Lung (tissue), 12 donors: ENCODE data around the gene LCLAT1. TPM values are rescaled to one million over a fixed set of nuclear protein-coding genes. Genes with fewer than 3 reads are reported as not detected.

Source experiments
- ATAC-seq: fragments of 200-7000 bp; cut with Tn5 transposase; one replicate; pipeline ENCODE4 v1.9.1; 2020; ENCODE audit warnings: moderate number of reproducible peaks; ENCODE audit not compliant: insufficient read depth, low FRiP score
- DNase-seq, 3 donors: peaks; one replicate each; pipeline ENCODE4 v3.0.0-alpha.2; 2013 to 2017
- H3K27ac ChIP-seq, 2 donors: one replicate each; pipeline ENCODE4 v1.5.1; 2013; ENCODE audit warnings: mild to moderate bottlenecking in 2 of 2, moderate library complexity in 2 of 2, control low read depth in 1 of 2, inconsistent platforms in 1 of 2, low read depth in 1 of 2, low read length in 1 of 2
- H3K27me3 ChIP-seq, 3 donors: one replicate each; pipeline ENCODE4 v1.5.1; 2013; ENCODE audit warnings: low read length in 2 of 3; ENCODE audit not compliant: control insufficient read depth in 3 of 3, insufficient read depth in 3 of 3
- H3K36me3 ChIP-seq, 4 donors: one replicate each; pipeline ENCODE4 v1.5.1; 2013; ENCODE audit warnings: low read length in 4 of 4, mild to moderate bottlenecking in 1 of 4, moderate library complexity in 1 of 4; ENCODE audit not compliant: control insufficient read depth in 4 of 4, insufficient read depth in 4 of 4
- H3K4me1 ChIP-seq, 5 donors: one replicate each; pipeline ENCODE4 v1.5.1; 2013; ENCODE audit warnings: low read length in 5 of 5, mild to moderate bottlenecking in 2 of 5, moderate library complexity in 1 of 5; ENCODE audit not compliant: control insufficient read depth in 5 of 5, insufficient read depth in 5 of 5
- H3K4me3 ChIP-seq: one replicate; pipeline ENCODE4 v1.5.1; 2013; ENCODE audit warnings: mild to moderate bottlenecking, control low read depth, moderate library complexity
- H3K9ac ChIP-seq, 2 donors: one replicate each; pipeline ENCODE4 v1.5.1; 2013; ENCODE audit warnings: low read length in 2 of 2, control low read depth in 1 of 2; ENCODE audit not compliant: insufficient read depth in 1 of 2
- H3K9me3 ChIP-seq, 4 donors: one replicate each; pipeline ENCODE4 v1.5.1; 2013; ENCODE audit warnings: low read length in 3 of 4, mild to moderate bottlenecking in 1 of 4, moderate library complexity in 1 of 4; ENCODE audit not compliant: control insufficient read depth in 4 of 4, insufficient read depth in 3 of 4
- WGBS, 2 donors: extraction: QIAGEN DNeasy Blood & Tissue Kit; methylation state at CpG; one replicate each; pipeline ENCODE4 v1.1.7; 2013; 5-methylcytosine and 5-hydroxymethylcytosine counted together
- polyA plus RNA-seq, 2 donors: library from polyadenylated mRNA; stranded (reverse); fragments of 200-250 nt; gene quantifications; one replicate each; pipeline ENCODE4 v1.2.1, GENCODE V29; 2013
- total RNA-seq, 2 donors: library from RNA; depleted of rRNA in 1 of 2; stranded (reverse); fragments of >200 nt in 1 of 2; gene quantifications; one replicate each; pipeline ENCODE4 v1.2.1, GENCODE V29; 2014 to 2021
- TF ChIP-seq, protein P1 (sequence below): IDR thresholded peaks from 2 replicates; pipeline ENCODE4 v1.5.1; 2012; ENCODE audit warnings: mild to moderate bottlenecking; ENCODE audit errors: control extremely low read depth, extremely low read depth
- donor health status: control.
- donor health status: control.
- donor health status: Bipolar disorder and iron deficiency.
- donor health status: healthy.
- donor health status: DM: yes; HTN: yes; CAD: no.

LCLAT1 gene
- total and polyA plus RNA-seq, 4 donors: 2.4 to 24.2 (median 10.8) TPM

DNA sequence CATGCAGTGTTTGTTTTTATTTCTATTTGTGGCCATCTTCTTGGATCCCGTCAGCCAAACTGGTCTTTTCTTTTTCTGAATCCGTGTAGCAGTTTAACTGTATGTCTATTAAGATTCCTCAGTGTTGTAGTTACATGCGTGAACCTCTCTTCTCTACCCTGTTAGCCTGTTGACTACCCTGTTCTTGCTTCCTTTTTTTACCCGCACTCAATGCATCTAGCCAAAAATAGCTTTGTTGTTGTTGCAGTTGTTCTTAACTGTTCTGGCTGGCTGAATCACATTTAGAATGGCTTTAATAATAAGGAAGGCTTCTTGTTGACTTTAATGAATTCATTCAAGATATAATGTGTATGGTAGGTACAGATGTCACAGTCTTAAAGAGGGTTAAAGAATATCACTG lies 137.1 kb downstream of the LCLAT1 start:
- Histone ChIP-seq H3K36me3 (no peaks in the 10 kb centered on the region), H3K9me3 (no peaks in the 10 kb centered on the region), H3K4me1 (peaks cover 0 to 22% (median 0%) of the 10 kb centered on the region in 5 donors), H3K9ac (no peak overlapping the region), H3K4me3 (no peak overlapping the region), H3K27me3 (no peaks in the 10 kb centered on the region), H3K27ac (peak overlapping the region in 1 of 2 donors; percentile 85)
- DNase-seq (no peak), ATAC-seq (no peak)
- TF ChIP-seq, protein P1, sequence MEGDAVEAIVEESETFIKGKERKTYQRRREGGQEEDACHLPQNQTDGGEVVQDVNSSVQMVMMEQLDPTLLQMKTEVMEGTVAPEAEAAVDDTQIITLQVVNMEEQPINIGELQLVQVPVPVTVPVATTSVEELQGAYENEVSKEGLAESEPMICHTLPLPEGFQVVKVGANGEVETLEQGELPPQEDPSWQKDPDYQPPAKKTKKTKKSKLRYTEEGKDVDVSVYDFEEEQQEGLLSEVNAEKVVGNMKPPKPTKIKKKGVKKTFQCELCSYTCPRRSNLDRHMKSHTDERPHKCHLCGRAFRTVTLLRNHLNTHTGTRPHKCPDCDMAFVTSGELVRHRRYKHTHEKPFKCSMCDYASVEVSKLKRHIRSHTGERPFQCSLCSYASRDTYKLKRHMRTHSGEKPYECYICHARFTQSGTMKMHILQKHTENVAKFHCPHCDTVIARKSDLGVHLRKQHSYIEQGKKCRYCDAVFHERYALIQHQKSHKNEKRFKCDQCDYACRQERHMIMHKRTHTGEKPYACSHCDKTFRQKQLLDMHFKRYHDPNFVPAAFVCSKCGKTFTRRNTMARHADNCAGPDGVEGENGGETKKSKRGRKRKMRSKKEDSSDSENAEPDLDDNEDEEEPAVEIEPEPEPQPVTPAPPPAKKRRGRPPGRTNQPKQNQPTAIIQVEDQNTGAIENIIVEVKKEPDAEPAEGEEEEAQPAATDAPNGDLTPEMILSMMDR: no peak
- WGBS, 2 donors: 47 to 70% methylated on average over 4 of the region's 4 CpGs

DNA sequence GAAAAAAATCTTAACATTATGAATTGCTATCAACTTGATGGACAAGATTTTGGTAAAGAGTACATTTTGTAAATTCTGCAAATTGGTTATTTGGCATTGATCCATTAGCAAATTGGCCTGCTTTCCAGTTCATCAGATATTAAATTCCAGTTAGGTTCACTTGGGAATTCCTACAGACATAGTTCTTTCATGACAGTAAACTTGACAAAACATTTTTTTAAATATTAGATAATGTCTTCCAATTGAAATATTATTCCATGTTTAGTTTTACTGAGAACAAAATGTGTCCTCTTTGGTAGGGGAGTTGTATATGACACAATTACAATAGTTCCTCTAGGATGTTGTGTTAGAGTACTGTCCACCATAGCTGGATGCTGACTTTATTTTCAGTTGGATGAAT lies 141.9 kb downstream of the LCLAT1 start:
- TF ChIP-seq, protein P1: no peak
- Histone ChIP-seq H3K4me3 (no peak overlapping the region), H3K27ac (no peak overlapping the region), H3K9ac (no peak overlapping the region), H3K4me1 (peaks cover 0 to 31% (median 13%) of the 10 kb centered on the region in 5 donors), H3K9me3 (no peaks in the 10 kb centered on the region), H3K36me3 (peaks cover 0 to 3% (median 0%) of the 10 kb centered on the region in 4 donors), H3K27me3 (no peaks in the 10 kb centered on the region)
- DNase-seq (no peak), ATAC-seq (no peak)

DNA sequence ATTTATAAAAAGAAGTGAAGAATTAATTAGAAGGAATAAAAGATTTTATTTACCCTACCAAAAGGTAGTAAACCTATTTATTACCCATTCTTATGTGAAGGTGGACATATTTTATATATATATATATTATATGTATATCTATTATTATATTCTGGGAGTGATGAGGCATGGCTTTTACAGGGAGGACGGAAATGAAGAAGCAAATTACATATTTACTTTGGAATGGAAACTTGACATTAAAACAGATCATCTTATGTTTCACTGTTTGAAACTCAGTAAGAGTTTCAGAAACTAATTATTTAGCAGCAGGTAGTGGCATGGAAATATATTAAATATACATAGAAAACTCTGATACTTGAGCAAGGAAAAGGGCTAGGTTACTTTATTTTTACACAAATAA lies 143.4 kb downstream of the LCLAT1 start:
- Histone ChIP-seq H3K4me1 (peaks cover 0 to 31% (median 7%) of the 10 kb centered on the region in 5 donors), H3K4me3 (no peak overlapping the region), H3K27ac (no peak overlapping the region), H3K9me3 (no peaks in the 10 kb centered on the region), H3K36me3 (peaks cover 0 to 3% (median 1%) of the 10 kb centered on the region in 4 donors), H3K27me3 (no peaks in the 10 kb centered on the region), H3K9ac (no peak overlapping the region)
- DNase-seq: no peak
- 88 to 93% methylated on average over 1 of the region's 1 CpG for WGBS, 2 donors
- TF ChIP-seq, protein P1: no peak
- ATAC-seq: no peak

DNA sequence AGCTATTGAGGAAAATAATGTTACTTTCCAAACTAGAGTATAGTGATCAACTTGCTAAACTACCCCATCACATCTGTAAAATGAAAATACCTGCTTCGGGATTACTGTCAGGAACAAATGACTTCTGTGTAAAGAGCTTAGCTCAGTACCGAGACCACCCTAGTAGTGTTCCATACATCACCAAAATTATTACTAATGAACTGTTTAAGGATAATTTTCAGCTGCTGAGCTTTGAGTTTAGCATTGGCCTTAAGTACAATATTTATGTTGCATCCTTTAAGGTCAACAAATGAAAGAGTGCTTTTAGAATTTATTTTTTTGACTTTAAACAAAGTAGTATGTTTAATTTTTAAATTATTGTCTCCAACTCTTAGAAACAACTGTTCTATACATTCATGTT lies 144.1 kb downstream of the LCLAT1 start:
- Histone ChIP-seq H3K9me3 (no peaks in the 10 kb centered on the region), H3K4me1 (peaks cover 0 to 31% (median 7%) of the 10 kb centered on the region in 5 donors), H3K9ac (no peak overlapping the region), H3K27me3 (no peaks in the 10 kb centered on the region), H3K27ac (no peak overlapping the region), H3K4me3 (no peak overlapping the region), H3K36me3 (peaks cover 0 to 3% (median 2%) of the 10 kb centered on the region in 4 donors)
- DNase-seq: peak in 2 of 3 donors; percentile 71 to 82
- TF ChIP-seq, protein P1: no peak
- WGBS, 2 donors: 92 to 98% methylated on average over 2 of the region's 2 CpGs
- no peak for ATAC-seq
